Measurements from ENCODE around the gene DDAH1.

DNA sequence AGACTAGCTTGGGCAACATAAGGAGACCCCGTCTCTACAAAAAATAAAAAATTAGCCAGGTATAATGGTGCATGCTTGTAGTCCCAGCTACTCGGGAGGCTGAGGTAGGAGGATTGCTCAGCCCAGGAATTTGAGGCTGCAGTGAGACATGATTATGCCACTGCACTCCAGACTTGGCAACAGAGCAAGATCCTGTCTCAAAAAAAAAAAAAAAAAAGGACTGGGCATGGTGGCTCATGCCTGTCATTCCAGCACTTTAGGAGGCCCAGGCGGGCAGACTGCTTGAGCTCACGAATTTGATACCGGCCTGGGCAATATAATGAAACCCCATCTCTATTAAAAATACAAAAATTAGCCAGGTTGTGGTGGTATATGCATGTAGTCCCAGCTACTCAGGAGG, 141.2 kb downstream of the DDAH1 start:
- TF ChIP-seq POLR2A (IDR thresholded peaks at IDR 0.05) (no peak), CTCF (IDR thresholded peaks at IDR 0.05) (no peak)
